Gastroesophageal sphincter (tissue), 4 donors: ENCODE data around the gene RFX8. TPM values are rescaled to one million over a fixed set of nuclear protein-coding genes. Genes with fewer than 3 reads are reported as not detected.

Source experiments
- ATAC-seq: fragments of 150-250 bp; one replicate; pipeline ENCODE4 v1.9.1; 2016; ENCODE audit warnings: mild to moderate bottlenecking, moderate library complexity
- H3K27ac ChIP-seq, 4 donors: fragments of 200-600 bp; sonication (generic) in 3 of 4; 1 replicate in 3 of 4; 2 replicates in 1 of 4; pipeline ENCODE4 v1.5.1; 2016 to 2019
- H3K27me3 ChIP-seq: fragments of 200-600 bp; sonication (generic); one replicate; pipeline ENCODE4 v1.5.1; 2019
- H3K36me3 ChIP-seq, 2 donors: fragments of 200-600 bp; sonication (generic); one replicate each; pipeline ENCODE4 v1.5.1; 2019; ENCODE audit warnings: control low read depth in 1 of 2
- H3K4me1 ChIP-seq, 3 donors: fragments of 200-600 bp; sonication (generic); 1 replicate in 2 of 3; 2 replicates in 1 of 3; pipeline ENCODE4 v1.5.1; 2016 to 2019; ENCODE audit warnings: control low read depth in 2 of 3
- H3K4me3 ChIP-seq, 2 donors: fragments of 200-600 bp; sonication (generic); one replicate each; pipeline ENCODE4 v1.5.1; 2019; ENCODE audit warnings: mild to moderate bottlenecking in 1 of 2, moderate library complexity in 1 of 2
- H3K9me3 ChIP-seq, 3 donors: fragments of 200-600 bp; sonication (generic); one replicate each; pipeline ENCODE4 v1.5.1; 2017 to 2019; ENCODE audit warnings: control low read depth in 2 of 3
- CTCF ChIP-seq, 4 experiments: fragments of 200-600 bp in 2 of 4; fragments of 450-650 bp in 2 of 4; sonication (generic) in 1 of 4; IDR thresholded peaks; one replicate each; pipeline ENCODE4 v1.5.1; 2017 to 2019; ENCODE audit warnings: antibody characterized with exemption in 4 of 4, mild to moderate bottlenecking in 2 of 4, moderate library complexity in 2 of 4
- EP300 ChIP-seq: sonication (generic); formaldehyde crosslinking; IDR thresholded peaks from one replicate; pipeline ENCODE4 v1.6.1; 2017; ENCODE audit warnings: antibody characterized with exemption, mild to moderate bottlenecking
- POLR2A ChIP-seq, 2 donors: fragments of 450-650 bp; IDR thresholded peaks; one replicate each; pipeline ENCODE4 v1.6.1; 2017; ENCODE audit warnings: antibody characterized with exemption in 2 of 2, mild to moderate bottlenecking in 2 of 2, moderate library complexity in 1 of 2
- POLR2AphosphoS5 ChIP-seq: sonication (generic); formaldehyde crosslinking; IDR thresholded peaks from one replicate; pipeline ENCODE4 v1.6.1; 2017; ENCODE audit warnings: antibody characterized with exemption
- WGBS, 2 donors: methylation state at CpG; one replicate each; pipeline ENCODE4 v1.1.5; 2018; ENCODE audit warnings: low coverage in 1 of 2; 5-methylcytosine and 5-hydroxymethylcytosine counted together
- total RNA-seq, 4 donors: library from RNA; depleted of rRNA; stranded (reverse); fragments of >200 nt; gene quantifications; one replicate each; pipeline ENCODE4 v1.1.0, GENCODE V29; 2016

Gene RFX8
- total RNA-seq, 4 donors from 2014 or later: 0.54 TPM; not detected in 3

GRCh38 chr2:101400048-101400447 lies 74.9 kb downstream of the RFX8 start:
- ATAC-seq: no peak
- TF ChIP-seq EP300 (no peak), CTCF (IDR thresholded peaks at IDR 0.05) (no peak), POLR2A (IDR thresholded peaks at IDR 0.05) (no peak), POLR2AphosphoS5 (no peak)
- H3K27me3 ChIP-seq: peaks cover 13% of the 10 kb centered on the region
- no peak overlapping the region for H3K27ac ChIP-seq
- no peak overlapping the region for H3K4me3 ChIP-seq
- no peaks in the 10 kb centered on the region for H3K36me3 ChIP-seq
- H3K4me1 ChIP-seq: no peaks in the 10 kb centered on the region
- 88 to 96% methylated on average over 6 to 8 of the region's 8 CpGs for WGBS, 2 donors
- H3K9me3 ChIP-seq: no peaks in the 10 kb centered on the region

GRCh38 chr2:101399021-101399799 lies 75.7 kb downstream of the RFX8 start:
- Histone ChIP-seq H3K36me3 (no peaks in the 10 kb centered on the region), H3K27me3 (peaks cover 13% of the 10 kb centered on the region), H3K4me3 (no peak overlapping the region), H3K27ac (no peak overlapping the region), H3K9me3 (no peaks in the 10 kb centered on the region), H3K4me1 (no peaks in the 10 kb centered on the region)
- 70 to 76% methylated on average over 9 to 11 of the region's 11 CpGs for WGBS, 2 donors
- TF ChIP-seq CTCF (IDR thresholded peaks at IDR 0.05) (no peak), POLR2AphosphoS5 (no peak), EP300 (no peak), POLR2A (IDR thresholded peaks at IDR 0.05) (no peak)
- no peak for ATAC-seq

GRCh38 chr2:101398116-101398821 lies 76.6 kb downstream of the RFX8 start:
- H3K9me3 ChIP-seq: no peaks in the 10 kb centered on the region
- no peak for ATAC-seq
- H3K4me1 ChIP-seq: no peaks in the 10 kb centered on the region
- TF ChIP-seq EP300 (no peak), POLR2A (IDR thresholded peaks at IDR 0.05) (no peak), POLR2AphosphoS5 (no peak), CTCF (IDR thresholded peaks at IDR 0.05) (no peak)
- peaks cover 13% of the 10 kb centered on the region for H3K27me3 ChIP-seq
- H3K36me3 ChIP-seq: no peaks in the 10 kb centered on the region
- WGBS, 2 donors: 66 to 85% methylated on average over 4 to 9 of the region's 10 CpGs
- H3K27ac ChIP-seq: no peak overlapping the region
- no peak overlapping the region for H3K4me3 ChIP-seq

GRCh38 chr2:101396316-101396717 lies 78.6 kb downstream of the RFX8 start:
- H3K4me3 ChIP-seq: no peak overlapping the region
- peaks cover 19% of the 10 kb centered on the region for H3K27me3 ChIP-seq
- H3K9me3 ChIP-seq: no peaks in the 10 kb centered on the region
- no peaks in the 10 kb centered on the region for H3K4me1 ChIP-seq
- TF ChIP-seq POLR2A (IDR thresholded peaks at IDR 0.05) (no peak), CTCF (IDR thresholded peaks at IDR 0.05) (no peak), EP300 (no peak), POLR2AphosphoS5 (no peak)
- H3K27ac ChIP-seq: no peak overlapping the region
- WGBS, 2 donors: 37 to 75% methylated on average over 2 of the region's 2 CpGs
- ATAC-seq: no peak
- no peaks in the 10 kb centered on the region for H3K36me3 ChIP-seq
